OCI-M2 (cell line): ENCODE measurements around the gene NHSL1.

Experiments used
- DNase-seq: peaks from one replicate; lab custom pipeline; 2025; ENCODE audit not compliant: unreplicated experiment; lab: John Stamatoyannopoulos, UW

NHSL1 gene

GRCh38 chr6:138465007-138465645, 34.2 kb downstream of the NHSL1 start:
- no peak for DNase-seq

- no peak for DNase-seq
Measured at GRCh38 chr6:138464085-138464484, 35.2 kb downstream of the NHSL1 start.

GRCh38 chr6:138461647-138462046, 37.6 kb downstream of the NHSL1 start:
- DNase-seq = no peak

GRCh38 chr6:138456401-138456790, 42.9 kb downstream of the NHSL1 start:
- no peak for DNase-seq

- no peak for DNase-seq
Measured at GRCh38 chr6:138455746-138456400, 43.4 kb downstream of the NHSL1 start.

- DNase-seq = no peak
Measured at GRCh38 chr6:138454981-138455706, 44.1 kb downstream of the NHSL1 start.

GRCh38 chr6:138451043-138451442, 48.3 kb downstream of the NHSL1 start:
- no peak for DNase-seq

GRCh38 chr6:138450445-138450844, 48.8 kb downstream of the NHSL1 start:
- DNase-seq = no peak

- DNase-seq = no peak
Measured at GRCh38 chr6:138446821-138447220, 52.5 kb downstream of the NHSL1 start.

GRCh38 chr6:138443979-138444378, 55.3 kb downstream of the NHSL1 start:
- no peak for DNase-seq

GRCh38 chr6:138442663-138443062, 56.6 kb downstream of the NHSL1 start:
- DNase-seq = no peak

GRCh38 chr6:138441965-138442364, 57.3 kb downstream of the NHSL1 start:
- no peak for DNase-seq

- no peak for DNase-seq
Measured at GRCh38 chr6:138440758-138441357, 58.4 kb downstream of the NHSL1 start.

- no peak for DNase-seq
Measured at GRCh38 chr6:138440296-138440695, 59.0 kb downstream of the NHSL1 start.

- DNase-seq = no peak
Measured at GRCh38 chr6:138439546-138439945, 59.7 kb downstream of the NHSL1 start.

- DNase-seq = no peak
Measured at GRCh38 chr6:138434925-138435324, 64.4 kb downstream of the NHSL1 start.

GRCh38 chr6:138434096-138434495, 65.2 kb downstream of the NHSL1 start:
- DNase-seq = no peak

GRCh38 chr6:138432063-138432356, 67.3 kb downstream of the NHSL1 start:
- no peak for DNase-seq

GRCh38 chr6:138431256-138432062, 67.8 kb downstream of the NHSL1 start:
- no peak for DNase-seq

- DNase-seq = no peak
Measured at GRCh38 chr6:138430361-138431145, 68.7 kb downstream of the NHSL1 start.
